Liver (tissue), 9 donors: Measurements from ENCODE around the gene MCF2L2. TPM values are rescaled to one million over a fixed set of nuclear protein-coding genes. Genes with fewer than 3 reads are reported as not detected.

Experiments
- DNase-seq: peaks from one replicate; pipeline ENCODE4 v3.0.0-alpha.2; 2017; ENCODE audit warnings: low spot score
- H3K27ac ChIP-seq, 2 donors: one replicate each; pipeline ENCODE4 v1.7.0; 2013; ENCODE audit warnings: inconsistent platforms in 2 of 2, low read length in 2 of 2, control low read depth in 1 of 2, low read depth in 1 of 2, mild to moderate bottlenecking in 1 of 2
- H3K27me3 ChIP-seq, 4 donors: one replicate each; pipeline versions ENCODE4 v1.6.1 to v1.7.0; 2013; ENCODE audit warnings: low read length in 3 of 4, inconsistent platforms in 1 of 4, mild to moderate bottlenecking in 1 of 4, moderate library complexity in 1 of 4; ENCODE audit not compliant: control insufficient read depth in 4 of 4, insufficient read depth in 4 of 4
- H3K36me3 ChIP-seq, 4 donors: one replicate each; pipeline versions ENCODE4 v1.6.1 to v1.7.0; 2013; ENCODE audit warnings: low read length in 3 of 4, mild to moderate bottlenecking in 3 of 4, low read depth in 1 of 4, moderate library complexity in 1 of 4; ENCODE audit not compliant: control insufficient read depth in 4 of 4, insufficient read depth in 3 of 4
- H3K4me1 ChIP-seq, 4 donors: one replicate each; pipeline versions ENCODE4 v1.6.1 to v1.7.0; 2013; ENCODE audit warnings: low read length in 3 of 4, mild to moderate bottlenecking in 3 of 4, moderate library complexity in 1 of 4; ENCODE audit not compliant: control insufficient read depth in 4 of 4, insufficient read depth in 4 of 4
- H3K4me3 ChIP-seq, 3 donors: one replicate each; pipeline versions ENCODE4 v1.6.1 to v1.7.0; 2013; ENCODE audit warnings: low read length in 3 of 3, control low read depth in 1 of 3, low read depth in 1 of 3, mild to moderate bottlenecking in 1 of 3
- H3K9ac ChIP-seq, 2 donors: one replicate each; pipeline ENCODE4 v1.7.0; 2013; ENCODE audit warnings: low read length in 2 of 2, mild to moderate bottlenecking in 2 of 2, moderate library complexity in 2 of 2, control low read depth in 1 of 2, low read depth in 1 of 2
- H3K9me3 ChIP-seq, 4 donors: one replicate each; pipeline versions ENCODE4 v1.6.1 to v1.7.0; 2013; ENCODE audit warnings: low read length in 3 of 4; ENCODE audit not compliant: control insufficient read depth in 4 of 4
- ATF3 ChIP-seq: IDR thresholded peaks from 2 replicates; pipeline ENCODE4 v1.6.1; 2016; ENCODE audit warnings: antibody characterized with exemption
- CTCF ChIP-seq: fragments of 150-350 bp; IDR thresholded peaks from 2 replicates; pipeline ENCODE4 v1.5.1; 2017; ENCODE audit warnings: improper control_type of control experiment, low read depth, low read length; ENCODE audit not compliant: missing input control
- EGR1 ChIP-seq, 2 donors: IDR thresholded peaks; 2 replicates each; pipeline ENCODE4 v1.6.1; 2016 to 2018; ENCODE audit warnings: antibody characterized with exemption in 2 of 2, low read depth in 2 of 2
- FOXA1 ChIP-seq: IDR thresholded peaks from 2 replicates; pipeline ENCODE4 v1.6.1; 2016; ENCODE audit warnings: antibody characterized with exemption
- FOXA2 ChIP-seq: IDR thresholded peaks from 2 replicates; pipeline ENCODE4 v1.6.1; 2016; ENCODE audit warnings: antibody characterized with exemption
- GABPA ChIP-seq, 2 donors: IDR thresholded peaks in 1 of 2; conservative IDR thresholded peaks in 1 of 2; 2 replicates each; pipeline ENCODE4 v1.6.1; 2016; ENCODE audit warnings: antibody characterized with exemption in 2 of 2, mild to moderate bottlenecking in 1 of 2, moderate library complexity in 1 of 2
- HNF4A ChIP-seq, 2 donors: conservative IDR thresholded peaks; 2 replicates each; pipeline ENCODE4 v1.6.1; 2016; ENCODE audit warnings: antibody characterized with exemption in 2 of 2, mild to moderate bottlenecking in 2 of 2
- HNF4G ChIP-seq: IDR thresholded peaks from 2 replicates; pipeline ENCODE4 v1.6.1; 2016; ENCODE audit warnings: antibody characterized with exemption
- JUND ChIP-seq, 2 donors: IDR thresholded peaks; 2 replicates each; pipeline ENCODE4 v1.6.1; 2016; ENCODE audit warnings: antibody characterized with exemption in 2 of 2
- MAX ChIP-seq: IDR thresholded peaks from 2 replicates; pipeline ENCODE4 v1.6.1; 2016; ENCODE audit warnings: antibody characterized with exemption
- NR2F2 ChIP-seq: IDR thresholded peaks from 2 replicates; pipeline ENCODE4 v1.6.1; 2016; ENCODE audit warnings: antibody characterized with exemption
- RAD21 ChIP-seq, 2 donors: IDR thresholded peaks; 2 replicates each; pipeline ENCODE4 v1.6.1; 2016; ENCODE audit warnings: antibody characterized with exemption in 2 of 2, mild to moderate bottlenecking in 2 of 2
- REST ChIP-seq: IDR thresholded peaks from 2 replicates; pipeline ENCODE4 v1.6.1; 2016; ENCODE audit warnings: antibody characterized with exemption, mild to moderate bottlenecking
- RXRA ChIP-seq, 2 donors: IDR thresholded peaks; 2 replicates each; pipeline ENCODE4 v1.6.1; 2017 to 2018; ENCODE audit warnings: antibody characterized with exemption in 2 of 2, mild to moderate bottlenecking in 1 of 2
- SP1 ChIP-seq: IDR thresholded peaks from 2 replicates; pipeline ENCODE4 v1.6.1; 2018; ENCODE audit warnings: antibody characterized with exemption, mild to moderate bottlenecking
- TAF1 ChIP-seq: conservative IDR thresholded peaks from 2 replicates; pipeline ENCODE4 v1.6.1; 2016; ENCODE audit warnings: antibody characterized with exemption, mild to moderate bottlenecking
- YY1 ChIP-seq: IDR thresholded peaks from 2 replicates; pipeline ENCODE4 v1.6.1; 2016; ENCODE audit warnings: antibody characterized with exemption, mild to moderate bottlenecking
- ZBTB33 ChIP-seq: IDR thresholded peaks from 2 replicates; pipeline ENCODE4 v1.6.1; 2016; ENCODE audit warnings: antibody characterized with exemption
- WGBS: extraction: QIAGEN DNeasy Blood & Tissue Kit; methylation state at CpG from one replicate; pipeline ENCODE4 v1.1.7; 2013; 5-methylcytosine and 5-hydroxymethylcytosine counted together
- polyA plus RNA-seq, 2 donors: library from polyadenylated mRNA; stranded (reverse) in 1 of 2; unstranded in 1 of 2; fragments of 200-250 nt in 1 of 2; fragments of >200 nt in 1 of 2; fragmentation: Nextera tagmentation in 1 of 2; extraction: Ambion mirVana in 1 of 2; gene quantifications; one replicate each; pipeline versions ENCODE4 v1.2.1 to v1.2.3, GENCODE V29; 2013 to 2015
- total RNA-seq, 2 donors: library from RNA; depleted of rRNA; stranded (reverse); fragments of >200 nt; gene quantifications; one replicate each; pipeline ENCODE4 v1.2.3, GENCODE V29; 2014
- donor health status: healthy.
- donor health status: healthy.
- donor health status: healthy.
- donor health status: healthy.
- donor health status: healthy.

Gene MCF2L2
- total and polyA plus RNA-seq, 4 donors = 0.02 to 0.47 (median 0.17) TPM; not detected in 1

GRCh38 chr3:183401678-183402077 is 26.7 kb downstream of the MCF2L2 start:
- Histone ChIP-seq H3K36me3 (no peaks in the 10 kb centered on the region), H3K27me3 (no peaks in the 10 kb centered on the region), H3K4me1 (peaks cover 0 to 1% (median 0%) of the 10 kb centered on the region in 4 donors), H3K9ac (no peak overlapping the region), H3K9me3 (no peaks in the 10 kb centered on the region), H3K27ac (no peak overlapping the region), H3K4me3 (no peak overlapping the region)
- 94% methylated on average over 1 of the region's 1 CpG for WGBS
- TF ChIP-seq JUND (IDR thresholded peaks at IDR 0.05) = no peak
- no peak for TF ChIP-seq REST
- TF ChIP-seq HNF4G = no peak
- no peak for TF ChIP-seq CTCF
- no peak for TF ChIP-seq SP1
- TF ChIP-seq ZBTB33 = no peak
- no peak for TF ChIP-seq RXRA (IDR thresholded peaks at IDR 0.05)
- TF ChIP-seq TAF1 = no peak
- TF ChIP-seq RAD21 (IDR thresholded peaks at IDR 0.05) = no peak
- no peak for TF ChIP-seq EGR1 (IDR thresholded peaks at IDR 0.05; ENCODE audit: low read depth in 2 of 2)
- TF ChIP-seq HNF4A (conservative IDR thresholded peaks at IDR 0.05) = no peak
- no peak for TF ChIP-seq MAX
- TF ChIP-seq YY1 = no peak
- no peak for TF ChIP-seq NR2F2
- TF ChIP-seq GABPA (IDR thresholded peaks at IDR 0.05 in 1 of 2, conservative IDR thresholded peaks at IDR 0.05 in 1 of 2) = no peak
- TF ChIP-seq FOXA1 = no peak
- no peak for TF ChIP-seq FOXA2
- no peak for TF ChIP-seq ATF3
- no peak for DNase-seq
